GM21526 (cell line): ENCODE measurements around the gene SERPINE1.

ENCODE experiments used
- ATAC-seq: cut with Tn5 transposase; IDR thresholded peaks from one replicate; pipeline ENCODE4 v1.9.1; 2021; ENCODE audit warnings: moderate library complexity; ENCODE audit not compliant: unreplicated experiment, low FRiP score

SERPINE1 gene

DNA sequence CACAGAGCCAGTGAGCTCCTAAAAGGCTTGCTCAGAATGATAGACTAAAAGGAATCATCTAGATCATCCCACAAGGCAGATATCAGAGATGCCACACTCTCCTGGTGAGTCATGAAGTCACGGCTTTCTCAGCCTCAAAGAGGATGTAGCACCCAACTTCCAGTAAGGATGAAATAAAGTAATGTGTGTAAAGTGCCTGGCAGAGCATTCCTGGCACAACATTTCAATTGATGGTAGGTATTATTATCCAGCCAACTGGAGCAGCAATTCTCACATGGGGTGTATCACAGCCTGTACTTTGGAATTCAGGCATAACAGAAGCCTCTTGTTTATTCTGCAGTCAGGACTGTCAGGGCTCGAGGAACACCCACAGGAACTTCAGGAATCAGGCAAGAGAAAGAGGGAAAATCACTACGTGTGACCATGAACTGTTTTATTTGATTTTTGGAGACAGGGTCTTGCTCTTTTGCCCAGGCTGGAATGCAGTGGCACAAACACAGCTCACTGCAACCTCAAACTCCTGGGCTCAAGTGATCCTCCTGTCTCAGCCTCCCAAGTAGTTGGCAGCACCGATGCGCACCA, 58.4 kb downstream of the SERPINE1 start:
- ATAC-seq: no peak

DNA sequence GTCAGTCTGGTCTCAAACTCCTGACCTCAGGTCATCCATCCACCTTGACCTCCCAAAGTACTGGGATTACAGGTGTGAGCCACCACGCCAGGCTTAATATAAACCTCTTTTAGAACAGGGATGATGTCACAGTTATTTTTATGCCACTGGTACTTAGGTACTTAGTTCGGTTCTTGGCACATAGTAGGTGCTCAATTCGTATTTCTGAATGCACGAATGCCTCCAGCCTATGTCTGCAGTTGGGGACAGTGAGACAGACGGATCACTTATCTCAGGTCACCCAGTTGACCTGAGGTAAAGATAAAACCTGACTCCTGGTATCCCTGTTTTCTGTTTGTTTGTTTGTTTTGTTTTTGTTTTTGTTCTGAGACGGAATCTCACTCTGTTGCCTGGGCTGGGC, 59.3 kb downstream of the SERPINE1 start:
- ATAC-seq: no peak

DNA sequence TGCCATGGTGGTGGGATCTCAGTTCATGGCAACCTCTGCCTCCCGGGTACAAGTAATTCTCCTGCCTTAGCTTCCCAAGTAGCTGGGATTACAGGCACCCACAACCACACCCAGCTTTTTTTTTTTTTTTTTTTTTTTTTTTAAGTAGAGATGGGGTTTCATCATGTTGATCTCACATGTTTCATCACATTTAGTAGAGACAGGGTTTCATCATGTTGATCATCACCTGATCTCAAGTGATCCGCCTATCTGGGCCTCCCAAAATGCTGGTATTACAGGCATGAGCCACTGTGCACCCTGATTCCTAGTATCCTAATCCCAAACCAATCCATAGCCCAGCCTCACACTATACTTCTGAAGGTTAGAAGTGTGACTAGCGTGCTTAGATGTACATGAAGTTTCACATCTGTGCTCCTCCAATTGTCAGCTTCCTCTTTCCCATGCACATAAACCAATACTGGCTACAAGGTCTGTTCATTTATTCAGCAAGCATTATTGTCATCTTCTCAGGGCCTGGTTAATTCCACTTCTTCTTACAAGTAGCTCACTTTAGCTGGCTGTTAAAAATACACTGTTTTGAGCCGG, 60.0 kb downstream of the SERPINE1 start:
- ATAC-seq: no peak
